WTC11 (cell line): ENCODE data around the gene FGD3.

Experiments used
- CREB1 ChIP-seq: sonication (generic); formaldehyde crosslinking; IDR thresholded peaks from 2 replicates; pipeline ENCODE4 v1.8.0; 2023; ENCODE audit warnings: mild to moderate bottlenecking, missing genetic modification reagents
- ZNF263 ChIP-seq: sonication (generic); formaldehyde crosslinking; IDR thresholded peaks from 2 replicates; pipeline ENCODE4 v1.8.1; 2022; ENCODE audit warnings: low read depth, mild to moderate bottlenecking, moderate library complexity, missing genetic modification reagents
- TF ChIP-seq, protein P1 (sequence below): fragments of 200-600 bp; IDR thresholded peaks from 2 replicates; pipeline ENCODE4 v1.8.0; 2022; ENCODE audit warnings: antibody characterized with exemption

DNA sequence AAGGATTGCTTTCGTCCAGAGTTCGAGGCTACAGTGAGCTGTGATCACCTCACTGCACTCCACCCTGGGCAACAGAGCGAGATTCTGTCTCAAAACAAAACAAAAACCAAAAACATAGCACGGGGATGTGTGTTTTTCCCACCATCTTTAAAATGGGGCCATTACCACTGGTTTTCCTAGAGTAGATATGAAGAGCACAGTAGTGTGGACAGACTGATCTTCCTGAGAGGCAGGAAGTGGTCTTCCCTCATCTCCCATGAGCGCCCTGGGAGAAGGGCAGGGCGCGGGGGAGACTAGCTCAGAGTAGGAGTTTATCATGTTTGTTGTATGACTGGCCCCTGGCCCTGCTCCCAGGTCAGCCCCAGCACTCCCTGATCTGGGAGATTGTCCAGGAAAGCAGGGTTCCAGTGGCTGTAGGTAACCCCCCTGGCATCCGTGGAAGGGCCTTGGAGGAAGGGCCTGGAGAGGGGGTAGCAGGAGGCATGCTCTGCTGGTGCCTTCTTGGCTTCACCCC, 113.5 kb downstream of the FGD3 start:
- TF ChIP-seq, protein P1, sequence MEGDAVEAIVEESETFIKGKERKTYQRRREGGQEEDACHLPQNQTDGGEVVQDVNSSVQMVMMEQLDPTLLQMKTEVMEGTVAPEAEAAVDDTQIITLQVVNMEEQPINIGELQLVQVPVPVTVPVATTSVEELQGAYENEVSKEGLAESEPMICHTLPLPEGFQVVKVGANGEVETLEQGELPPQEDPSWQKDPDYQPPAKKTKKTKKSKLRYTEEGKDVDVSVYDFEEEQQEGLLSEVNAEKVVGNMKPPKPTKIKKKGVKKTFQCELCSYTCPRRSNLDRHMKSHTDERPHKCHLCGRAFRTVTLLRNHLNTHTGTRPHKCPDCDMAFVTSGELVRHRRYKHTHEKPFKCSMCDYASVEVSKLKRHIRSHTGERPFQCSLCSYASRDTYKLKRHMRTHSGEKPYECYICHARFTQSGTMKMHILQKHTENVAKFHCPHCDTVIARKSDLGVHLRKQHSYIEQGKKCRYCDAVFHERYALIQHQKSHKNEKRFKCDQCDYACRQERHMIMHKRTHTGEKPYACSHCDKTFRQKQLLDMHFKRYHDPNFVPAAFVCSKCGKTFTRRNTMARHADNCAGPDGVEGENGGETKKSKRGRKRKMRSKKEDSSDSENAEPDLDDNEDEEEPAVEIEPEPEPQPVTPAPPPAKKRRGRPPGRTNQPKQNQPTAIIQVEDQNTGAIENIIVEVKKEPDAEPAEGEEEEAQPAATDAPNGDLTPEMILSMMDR = no peak
- TF ChIP-seq ZNF263 (CRISPR knock-in tag) (no peak), CREB1 (CRISPR knock-in tag) (no peak)
